Endothelial cell (in vitro differentiated cells): ENCODE data around the gene TMEM139. TPM values are rescaled to one million over a fixed set of nuclear protein-coding genes. Genes with fewer than 3 reads are reported as not detected.

Experiments
- DNase-seq: peaks from one replicate; pipeline ENCODE4 v3.0.0; 2021; ENCODE audit warnings: low spot score
- H3K27ac Mint-ChIP-seq: one replicate; pipeline ENCODE4 v1.8.0; 2021; ENCODE audit warnings: mixed read lengths, inconsistent platforms; ENCODE audit not compliant: unreplicated experiment
- H3K27me3 Mint-ChIP-seq: one replicate; pipeline ENCODE4 v1.8.0; 2021; ENCODE audit warnings: mild to moderate bottlenecking, moderate library complexity, mixed read lengths, inconsistent platforms; ENCODE audit not compliant: unreplicated experiment
- H3K36me3 Mint-ChIP-seq: one replicate; pipeline ENCODE4 v1.8.0; 2021; ENCODE audit warnings: mild to moderate bottlenecking, low read depth, mixed read lengths, inconsistent platforms; ENCODE audit not compliant: unreplicated experiment
- H3K4me1 Mint-ChIP-seq: one replicate; pipeline ENCODE4 v1.8.0; 2021; ENCODE audit warnings: mild to moderate bottlenecking, mixed read lengths, inconsistent platforms; ENCODE audit not compliant: unreplicated experiment
- H3K4me3 Mint-ChIP-seq: one replicate; pipeline ENCODE4 v1.8.0; 2021; ENCODE audit warnings: mild to moderate bottlenecking, mixed read lengths, inconsistent platforms; ENCODE audit not compliant: unreplicated experiment
- H3K9me3 Mint-ChIP-seq: one replicate; pipeline ENCODE4 v1.8.0; 2021; ENCODE audit warnings: mixed read lengths, inconsistent platforms; ENCODE audit not compliant: unreplicated experiment
- total RNA-seq: library from RNA; stranded (reverse); fragmentation: NEBNext Ultra II Directional; extraction: Animal tissue kit (Norgen Biotek cat#: 25700); gene quantifications from one replicate; pipeline ENCODE4 v1.2.1, GENCODE V29; 2021; ENCODE audit not compliant: unreplicated experiment
- TF ChIP-seq, protein P1 (sequence below): fragments of 200-600 bp; sonication (generic); IDR thresholded peaks from one replicate; pipeline ENCODE4 v1.5.0; 2021; ENCODE audit warnings: antibody characterized with exemption; ENCODE audit not compliant: unreplicated experiment

The TMEM139 gene
- total RNA-seq, 1 donor from 2014 or later = 0.23 TPM

DNA sequence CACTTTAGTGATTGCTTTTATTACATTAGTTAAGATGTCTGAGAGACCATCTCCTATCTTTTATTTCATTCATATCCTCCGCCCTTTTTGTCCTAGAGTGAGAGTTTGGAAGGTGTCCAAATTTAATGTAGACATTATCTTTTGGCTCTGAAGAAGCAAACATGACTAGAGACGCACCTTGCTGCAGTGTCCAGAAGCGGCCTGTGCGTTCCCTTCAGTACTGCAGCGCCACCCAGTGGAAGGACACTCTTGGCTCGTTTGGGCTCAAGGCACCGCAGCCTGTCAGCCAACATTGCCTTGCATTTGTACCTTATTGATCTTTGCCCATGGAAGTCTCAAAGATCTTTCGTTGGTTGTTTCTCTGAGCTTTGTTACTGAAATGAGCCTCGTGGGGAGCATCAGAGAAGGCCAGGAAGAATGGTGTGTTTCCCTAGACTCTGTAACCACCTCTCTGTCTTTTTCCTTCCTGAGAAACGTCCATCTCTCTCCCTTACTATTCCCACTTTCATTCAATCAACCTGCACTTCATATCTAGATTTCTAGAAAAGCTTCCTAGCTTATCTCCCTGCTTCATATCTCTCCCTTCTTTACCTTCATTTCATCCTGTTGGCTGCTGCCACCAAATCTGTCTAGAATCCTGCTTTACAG, 20.8 kb downstream of the TMEM139 start:
- TF ChIP-seq, protein P1, sequence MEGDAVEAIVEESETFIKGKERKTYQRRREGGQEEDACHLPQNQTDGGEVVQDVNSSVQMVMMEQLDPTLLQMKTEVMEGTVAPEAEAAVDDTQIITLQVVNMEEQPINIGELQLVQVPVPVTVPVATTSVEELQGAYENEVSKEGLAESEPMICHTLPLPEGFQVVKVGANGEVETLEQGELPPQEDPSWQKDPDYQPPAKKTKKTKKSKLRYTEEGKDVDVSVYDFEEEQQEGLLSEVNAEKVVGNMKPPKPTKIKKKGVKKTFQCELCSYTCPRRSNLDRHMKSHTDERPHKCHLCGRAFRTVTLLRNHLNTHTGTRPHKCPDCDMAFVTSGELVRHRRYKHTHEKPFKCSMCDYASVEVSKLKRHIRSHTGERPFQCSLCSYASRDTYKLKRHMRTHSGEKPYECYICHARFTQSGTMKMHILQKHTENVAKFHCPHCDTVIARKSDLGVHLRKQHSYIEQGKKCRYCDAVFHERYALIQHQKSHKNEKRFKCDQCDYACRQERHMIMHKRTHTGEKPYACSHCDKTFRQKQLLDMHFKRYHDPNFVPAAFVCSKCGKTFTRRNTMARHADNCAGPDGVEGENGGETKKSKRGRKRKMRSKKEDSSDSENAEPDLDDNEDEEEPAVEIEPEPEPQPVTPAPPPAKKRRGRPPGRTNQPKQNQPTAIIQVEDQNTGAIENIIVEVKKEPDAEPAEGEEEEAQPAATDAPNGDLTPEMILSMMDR = peak; percentile 48
- H3K36me3 Mint-ChIP-seq = peaks cover 66% of the 10 kb centered on the region
- DNase-seq = peak; percentile 78

DNA sequence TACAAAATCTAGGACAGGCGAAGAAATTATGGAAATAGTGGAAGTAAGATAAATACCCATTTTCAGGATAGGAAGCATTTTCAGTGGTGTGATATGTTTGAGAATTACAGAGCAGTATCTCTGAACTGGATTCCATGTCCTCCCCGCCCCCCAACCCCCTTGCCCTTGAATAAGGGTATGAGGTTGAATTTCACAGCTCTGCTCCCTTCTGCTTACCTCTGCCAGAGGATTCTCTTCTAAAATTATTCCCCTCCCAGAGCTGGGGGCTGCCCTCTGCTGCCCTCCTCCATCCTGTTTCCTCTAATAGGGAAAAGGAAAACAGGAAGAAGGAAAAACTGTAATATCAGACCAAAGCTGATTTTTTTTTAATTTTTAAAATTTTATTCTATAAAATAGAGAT, 23.9 kb downstream of the TMEM139 start:
- peaks cover 9% of the 10 kb centered on the region for H3K27me3 Mint-ChIP-seq
- H3K4me1 Mint-ChIP-seq = peaks cover 16% of the 10 kb centered on the region
- no peaks in the 10 kb centered on the region for H3K9me3 Mint-ChIP-seq
- DNase-seq = no peak
- no peak overlapping the region for H3K4me3 Mint-ChIP-seq
- H3K27ac Mint-ChIP-seq = peak overlapping the region; percentile 12
- peaks cover 46% of the 10 kb centered on the region for H3K36me3 Mint-ChIP-seq
- TF ChIP-seq, protein P1 = no peak

More for the DNA sequence above, 20.8 kb downstream of the TMEM139 start:
- Mint-ChIP-seq H3K4me1 (peaks cover 18% of the 10 kb centered on the region), H3K9me3 (no peaks in the 10 kb centered on the region), H3K27ac (no peak overlapping the region), H3K4me3 (peak overlapping the region; percentile 2), H3K27me3 (peaks cover 8% of the 10 kb centered on the region)

DNA sequence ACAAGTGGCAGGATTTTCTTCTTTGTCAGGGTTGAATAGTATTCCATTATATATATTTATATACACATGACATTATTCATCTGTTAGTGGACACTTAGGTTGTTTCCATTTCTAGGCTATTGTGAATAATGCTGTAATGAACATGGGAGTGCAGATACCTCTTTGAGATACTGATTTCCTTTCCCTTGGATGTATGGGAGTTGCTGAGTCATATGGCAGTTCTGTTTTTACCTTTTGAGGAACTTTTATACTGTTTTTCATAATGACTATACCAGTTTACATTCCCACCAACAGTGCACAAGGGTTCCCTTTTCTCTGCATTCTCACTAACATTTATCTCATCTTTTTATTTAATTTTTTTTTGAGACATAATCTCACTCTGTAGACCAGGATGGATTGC, 29.4 kb downstream of the TMEM139 start:
- no peak overlapping the region for H3K4me3 Mint-ChIP-seq
- TF ChIP-seq, protein P1 = no peak
- peaks cover 4% of the 10 kb centered on the region for H3K36me3 Mint-ChIP-seq
- no peak overlapping the region for H3K27ac Mint-ChIP-seq
- no peaks in the 10 kb centered on the region for H3K9me3 Mint-ChIP-seq
- DNase-seq = no peak
- H3K27me3 Mint-ChIP-seq = peaks cover 6% of the 10 kb centered on the region
- H3K4me1 Mint-ChIP-seq = no peaks in the 10 kb centered on the region

DNA sequence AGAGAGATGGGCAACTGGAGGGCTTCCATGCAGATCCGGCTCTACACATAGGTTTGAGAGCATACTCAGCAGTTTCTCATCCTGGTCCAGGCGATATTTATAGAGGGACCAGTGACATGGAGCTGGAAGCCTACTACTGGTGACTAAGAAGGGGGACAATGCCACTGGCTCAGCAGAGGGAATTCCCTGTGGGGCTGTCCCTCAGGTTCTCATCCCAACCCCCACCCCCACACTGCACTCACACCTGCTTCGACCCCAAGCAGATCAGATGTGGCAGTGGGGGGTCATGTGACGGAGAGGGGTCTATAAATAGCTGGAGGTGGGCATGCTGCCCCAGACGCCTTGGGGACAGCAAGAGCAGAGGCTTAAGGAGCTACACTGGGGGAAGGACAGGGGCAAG, 31.0 kb downstream of the TMEM139 start, which contains the start of gene CLCN1:
CLCN1 (plus strand) TSS at position 336 of the 400 bp plus-strand sequence. CDS start 102 bp downstream, outside the sequence.
- TF ChIP-seq, protein P1 = no peak
- Mint-ChIP-seq H3K9me3 (no peaks in the 10 kb centered on the region), H3K27ac (no peak within 1 kb of the TSS), H3K27me3 (peaks cover 3% of the 10 kb centered on the region), H3K36me3 (peaks cover 3% of the 10 kb centered on the region), H3K4me1 (no peaks in the 10 kb centered on the region), H3K4me3 (no peak within 1 kb of the TSS)
- DNase-seq = no peak

DNA sequence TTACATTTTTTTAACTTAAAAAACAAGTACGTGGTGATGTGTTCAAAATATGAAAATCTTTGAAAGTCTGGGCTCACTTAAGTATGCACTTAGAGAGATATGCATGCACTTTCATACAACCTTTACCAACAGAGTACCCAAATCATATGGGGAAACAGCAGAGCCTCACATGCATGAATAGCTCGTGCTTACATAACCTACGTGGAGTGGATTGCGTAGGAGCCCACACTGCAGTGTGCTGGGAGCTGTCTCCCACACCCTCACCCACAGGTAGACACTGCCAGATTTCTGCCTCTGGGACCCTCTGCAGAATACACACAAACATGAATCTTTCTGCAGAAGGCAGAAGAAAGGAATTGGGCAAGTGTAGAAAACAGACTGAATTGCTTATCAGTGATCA, 31.7 kb downstream of the TMEM139 start:
- Mint-ChIP-seq H3K27me3 (peaks cover 3% of the 10 kb centered on the region), H3K4me3 (no peak overlapping the region), H3K36me3 (peaks cover 3% of the 10 kb centered on the region), H3K27ac (no peak overlapping the region), H3K9me3 (no peaks in the 10 kb centered on the region), H3K4me1 (no peaks in the 10 kb centered on the region)
- DNase-seq = no peak
- TF ChIP-seq, protein P1 = no peak
